Measurements from ENCODE around the gene SLC12A7. TPM values are rescaled to one million over a fixed set of nuclear protein-coding genes. Genes with fewer than 3 reads are reported as not detected.
"Not testable (repeated sequence)": the region's sequence is repeated elsewhere in the genome, so short reads cannot be mapped to it uniquely, and the experiment has no call there.

The SLC12A7 gene
- total RNA-seq, 4 donors from 2014 or later, result 10.6 to 32.2 (median 18.1) TPM

DNA sequence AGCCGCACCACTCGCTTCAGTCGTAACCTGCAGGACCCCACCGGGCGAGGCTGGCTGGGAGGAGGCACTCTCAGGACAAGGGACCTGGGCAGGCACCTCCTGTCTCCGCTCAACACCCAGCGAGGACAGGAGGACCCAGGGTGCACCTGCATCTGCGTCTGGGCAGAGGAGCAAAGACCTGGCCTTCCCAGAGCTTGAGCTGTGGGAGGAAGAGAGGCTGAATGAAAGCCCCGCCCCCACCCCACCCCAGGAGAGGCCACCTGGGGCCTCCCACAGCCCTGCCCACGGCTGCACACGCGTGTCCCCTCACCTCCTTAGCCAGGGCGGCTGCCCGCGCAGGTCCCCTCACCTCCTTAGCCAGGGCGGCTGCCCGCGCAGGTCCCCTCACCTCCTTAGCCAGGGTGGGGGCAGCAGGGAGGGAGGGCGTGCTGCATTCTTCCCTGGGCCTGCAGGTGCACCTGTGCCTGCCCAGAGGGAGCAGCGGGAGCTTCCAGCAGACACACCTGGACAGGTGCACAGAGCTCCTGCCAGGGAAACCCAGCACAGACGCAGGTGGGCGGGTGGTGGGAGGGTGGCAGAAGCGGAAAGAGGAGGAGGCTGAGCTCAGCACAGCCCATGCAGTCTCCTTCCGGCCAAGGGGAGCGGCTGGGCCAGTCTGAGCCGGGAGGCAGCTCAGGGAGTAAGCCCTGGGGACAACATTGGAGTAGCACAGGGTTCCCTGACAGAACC, 18.5 kb upstream of the SLC12A7 start:
- intact Hi-C loops (cut with DNase I; ENCODE audit: low total_unique reads), result no loop called here
- TF ChIP-seq POLR2A (IDR thresholded peaks at IDR 0.05) (no peak), CTCF (IDR thresholded peaks at IDR 0.05) (no peak)
- no peak overlapping the region for H3K4me3 ChIP-seq (ENCODE audit: low read depth, poor library complexity, severe bottlenecking)
- 47 to 51% methylated on average over 15 to 26 of the region's 26 CpGs for WGBS, 2 donors
- no peak for DNase-seq (ENCODE audit: low spot score in 2 of 2)

DNA sequence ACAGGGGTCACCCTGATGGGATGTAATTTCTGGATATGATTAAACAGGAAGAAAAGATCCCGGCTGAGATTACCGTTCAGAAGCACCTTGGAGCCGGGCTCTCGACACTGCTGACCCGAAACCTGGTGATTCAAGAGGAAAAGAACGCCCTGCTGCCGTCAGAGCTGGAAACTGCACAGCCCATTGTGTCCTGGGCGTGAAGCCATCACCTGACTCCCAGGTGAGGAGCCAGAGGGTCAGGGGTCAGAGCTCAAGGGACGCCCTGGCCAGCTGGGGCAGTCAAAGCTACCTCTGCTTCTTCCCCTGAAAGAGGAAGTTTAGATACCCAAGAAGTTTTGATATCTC, 17.8 kb upstream of the SLC12A7 start:
- TF ChIP-seq POLR2A (IDR thresholded peaks at IDR 0.05), result no peak
- no peak for TF ChIP-seq CTCF (IDR thresholded peaks at IDR 0.05)
- 38 to 45% methylated on average over 9 of the region's 9 CpGs for WGBS, 2 donors
- intact Hi-C loops (cut with DNase I; ENCODE audit: low total_unique reads), result no loop called here

GRCh38 chr5:1128977-1129710, 17.3 kb upstream of the SLC12A7 start:
- TF ChIP-seq POLR2A (IDR thresholded peaks at IDR 0.05) (no peak), CTCF (IDR thresholded peaks at IDR 0.05) (no peak)
- no peak for DNase-seq (ENCODE audit: low spot score in 2 of 2)
- no peak overlapping the region for H3K4me3 ChIP-seq (ENCODE audit: low read depth, poor library complexity, severe bottlenecking)
- 79 to 80% methylated on average over 12 to 17 of the region's 24 CpGs for WGBS, 2 donors
- intact Hi-C loops (cut with DNase I; ENCODE audit: low total_unique reads), result no loop called here

More for the DNA sequence above, 17.8 kb upstream of the SLC12A7 start:
- DNase-seq (ENCODE audit: low spot score in 2 of 2), result no peak
- H3K4me3 ChIP-seq (ENCODE audit: low read depth, poor library complexity, severe bottlenecking), result no peak overlapping the region

GRCh38 chr5:1127959-1128785, 16.3 kb upstream of the SLC12A7 start:
- TF ChIP-seq CTCF (IDR thresholded peaks at IDR 0.05), result no peak
- no peak for TF ChIP-seq POLR2A (IDR thresholded peaks at IDR 0.05)
- intact Hi-C loops (cut with DNase I; ENCODE audit: low total_unique reads), result no loop called here
- no peak overlapping the region for H3K4me3 ChIP-seq (ENCODE audit: low read depth, poor library complexity, severe bottlenecking)
- DNase-seq (ENCODE audit: low spot score in 2 of 2), result no peak
- 46 to 47% methylated on average over 20 of the region's 20 CpGs for WGBS, 2 donors

GRCh38 chr5:1125695-1126094, 13.8 kb upstream of the SLC12A7 start:
- DNase-seq (ENCODE audit: low spot score in 2 of 2); intact Hi-C loops (cut with DNase I; ENCODE audit: low total_unique reads); H3K4me3 ChIP-seq (ENCODE audit: low read depth, poor library complexity, severe bottlenecking): not testable (repeated sequence)
- WGBS, 2 donors, result 90 to 95% methylated on average over 2 of the region's 2 CpGs

DNA sequence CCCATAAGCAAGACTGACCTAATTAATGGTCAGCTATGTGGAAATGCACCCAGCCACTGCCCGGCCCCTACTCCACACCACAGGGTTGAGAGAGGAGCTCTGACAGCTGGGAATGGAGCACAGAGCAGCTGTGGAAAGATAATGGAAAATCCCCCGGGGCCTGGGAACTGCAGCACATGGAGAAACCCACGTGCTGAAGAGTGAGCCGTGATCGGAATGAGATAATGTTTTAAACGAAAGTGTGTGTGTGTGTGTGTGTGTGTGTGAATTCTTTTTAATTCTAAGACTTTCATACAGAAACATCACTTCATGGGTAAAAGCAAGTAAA, 13.1 kb upstream of the SLC12A7 start:
- DNase-seq (ENCODE audit: low spot score in 2 of 2), result no peak
- WGBS, 2 donors, result 24 to 33% methylated on average over 6 of the region's 6 CpGs
- H3K4me3 ChIP-seq (ENCODE audit: low read depth, poor library complexity, severe bottlenecking), result no peak overlapping the region
- TF ChIP-seq CTCF (IDR thresholded peaks at IDR 0.05) (no peak), POLR2A (IDR thresholded peaks at IDR 0.05) (no peak)
- intact Hi-C loops (cut with DNase I; ENCODE audit: low total_unique reads), result no loop called here
